Posterior cingulate gyrus (tissue), 11 donors: ENCODE measurements around the gene ASIC2.
A peak's percentile ranks its signal among the peaks of the same experiment; 100 is the strongest.
"Not testable (repeated sequence)": the region's sequence is repeated elsewhere in the genome, so short reads cannot be mapped to it uniquely, and the experiment has no call there.

ENCODE experiments used
- DNase-seq, 10 donors: peaks; one replicate each; pipeline versions ENCODE4 v3.0.0 to v3.0.0-alpha.2; 2020 to 2021; ENCODE audit warnings: mixed read lengths in 3 of 10
- intact Hi-C: fragments of 100-400 bp; cut with DNase I; formaldehyde crosslinking; loops from one replicate; pipeline ENCODE4 v1.15.1; 2023

Gene ASIC2

GRCh38 chr17:33013596-33014375 lies 279.3 kb downstream of the ASIC2 start:
- peak in 1 of 10 donors; percentile 78 for DNase-seq
- intact Hi-C loops = no loop called here

- peak in 1 of 10 donors; percentile 78 for DNase-seq
- intact Hi-C loops = no loop called here
These were observed 280.5 kb downstream of the ASIC2 start for GRCh38 chr17:33012522-33013033.

- DNase-seq = peak in 1 of 10 donors; percentile 50
- intact Hi-C loops = no loop called here
These were observed 283.5 kb downstream of the ASIC2 start for GRCh38 chr17:33009636-33010035.

GRCh38 chr17:33007186-33007585 lies 285.9 kb downstream of the ASIC2 start:
- no peak for DNase-seq
- intact Hi-C loops = no loop called here

GRCh38 chr17:33002246-33002645 lies 290.8 kb downstream of the ASIC2 start:
- no peak for DNase-seq
- intact Hi-C loops = no loop called here

GRCh38 chr17:32998887-32999228 lies 294.2 kb downstream of the ASIC2 start:
- intact Hi-C loops = loop anchor here (5.0 kb wide), 1 partner anchor 217 kb away; no protein-coding TSS in a partner anchor
- no peak for DNase-seq

- peak; percentile 46 to 96 (median 83) for DNase-seq
- intact Hi-C loops = loop anchor here (5.0 kb wide), 1 partner anchor 216 kb away; no protein-coding TSS in a partner anchor
These were observed 294.8 kb downstream of the ASIC2 start for GRCh38 chr17:32998111-32998886.

- intact Hi-C loops = loop anchor here (5.0 kb wide), 1 partner anchor 213 kb away; no protein-coding TSS in a partner anchor
- DNase-seq = peak in 2 of 10 donors; percentile 53 to 68
These were observed 297.6 kb downstream of the ASIC2 start for GRCh38 chr17:32995416-32996045.

GRCh38 chr17:32993977-32994376 lies 299.1 kb downstream of the ASIC2 start:
- intact Hi-C loops = no loop called here

GRCh38 chr17:32992321-32993033 lies 300.6 kb downstream of the ASIC2 start:
- intact Hi-C loops = no loop called here
- DNase-seq = peak in 1 of 10 donors; percentile 31

More at GRCh38 chr17:32993977-32994376, 299.1 kb downstream of the ASIC2 start:
- DNase-seq = no peak

- DNase-seq = no peak
- intact Hi-C loops = no loop called here
These were observed 304.5 kb downstream of the ASIC2 start for GRCh38 chr17:32988481-32989101.

- intact Hi-C loops, DNase-seq: not testable (repeated sequence)
These were observed 305.2 kb downstream of the ASIC2 start for GRCh38 chr17:32987868-32988267.

GRCh38 chr17:32987453-32987805 lies 305.7 kb downstream of the ASIC2 start:
- DNase-seq, intact Hi-C loops: not testable (repeated sequence)

- DNase-seq = no peak
- intact Hi-C loops = no loop called here
These were observed 307.9 kb downstream of the ASIC2 start for GRCh38 chr17:32985050-32985756.

- intact Hi-C loops = not testable (repeated sequence)
These were observed 311.5 kb downstream of the ASIC2 start for GRCh38 chr17:32981611-32982010.

GRCh38 chr17:32980230-32980629 lies 312.9 kb downstream of the ASIC2 start:
- intact Hi-C loops = no loop called here
- DNase-seq = no peak

More at GRCh38 chr17:32981611-32982010, 311.5 kb downstream of the ASIC2 start:
- DNase-seq = not testable (repeated sequence)

- intact Hi-C loops = no loop called here
- DNase-seq = no peak
These were observed 316.5 kb downstream of the ASIC2 start for GRCh38 chr17:32976605-32977004.

- intact Hi-C loops = no loop called here
- no peak for DNase-seq
These were observed 317.0 kb downstream of the ASIC2 start for GRCh38 chr17:32976131-32976530.

- DNase-seq = no peak
- intact Hi-C loops = no loop called here
These were observed 321.9 kb downstream of the ASIC2 start for GRCh38 chr17:32971171-32971570.
